HepG2 (cell line): ENCODE data around the gene HYAL1. TPM values are rescaled to one million over a fixed set of nuclear protein-coding genes. Genes with fewer than 3 reads are reported as not detected.

Experiments used
- ATAC-seq: fragments of 200-7000 bp; cut with Tn5 transposase; 3 replicates; pipeline ENCODE4 v1.9.1; 2020; ENCODE audit warnings: mild to moderate bottlenecking, moderate library complexity
- BruUV-seq: library from RNA; stranded (reverse); fragments of 400-500 nt; replicated peaks from 2 replicates; lab custom pipeline; 2021; lab: Mats Ljungman, UMichigan
- CTCF ChIA-PET: fragments of 300-600 bp; formaldehyde crosslinking; extraction: SDS; loops from one replicate; lab custom pipeline; 2021; ENCODE audit warnings: low total read pairs, inconsistent platforms, low intra/inter-chr PET ratio; lab: Yijun Ruan, JAX
- POLR2A ChIA-PET: fragments of 350-600 bp; sonication (Branson Sonifier 250); formaldehyde crosslinking; loops from one replicate; lab custom pipeline; 2020; ENCODE audit warnings: antibody characterized with exemption, inconsistent platforms; lab: Yijun Ruan, JAX
- DNase-seq: peaks from one replicate; pipeline ENCODE4 v3.0.0-alpha.2; 2015; ENCODE audit warnings: low spot score
- FAIRE-seq: peaks from 3 replicates; lab custom pipeline; 2011; peaks lifted over from hg19 to GRCh38; lab: Jason Lieb, UNC
- H2AFZ ChIP-seq: one replicate; pipeline ENCODE4 v1.6.1; 2011; ENCODE audit warnings: low read length, inconsistent platforms
- H3K27ac ChIP-seq: fragments of 300-600 bp; 3 replicates; pipeline ENCODE4 v1.8.0; 2011; ENCODE audit warnings: mixed run types, mild to moderate bottlenecking, mixed read lengths, low read length, inconsistent platforms; ENCODE audit not compliant: insufficient read depth; ENCODE audit errors: extremely low read length
- H3K27me3 ChIP-seq, 2 experiments: fragments of 200-600 bp in 1 of 2; 2 replicates in 1 of 2; 3 replicates in 1 of 2; pipeline versions ENCODE4 v1.6.0 to v1.8.0; 2011; ENCODE audit warnings: low read length in 2 of 2, mild to moderate bottlenecking in 2 of 2, moderate library complexity in 2 of 2, inconsistent platforms in 1 of 2; ENCODE audit not compliant: insufficient read depth in 2 of 2, control insufficient read depth in 1 of 2
- H3K36me3 ChIP-seq, 2 experiments: fragments of 200-600 bp in 1 of 2; replicated peaks in 1 of 2; 2 replicates in 1 of 2; 3 replicates in 1 of 2; pipeline versions ENCODE4 v1.5.1 to v1.8.0; 2011; ENCODE audit warnings: low read length in 2 of 2, inconsistent platforms in 1 of 2; ENCODE audit not compliant: insufficient read depth in 2 of 2, control insufficient read depth in 1 of 2
- H3K4me1 ChIP-seq: 2 replicates; pipeline ENCODE4 v1.5.1; 2012; ENCODE audit warnings: low read length, inconsistent platforms; ENCODE audit not compliant: insufficient read depth
- H3K4me2 ChIP-seq: 2 replicates; pipeline ENCODE4 v1.6.0; 2011; ENCODE audit warnings: low read depth, low read length, inconsistent platforms
- H3K4me3 ChIP-seq, 3 experiments: fragments of 200-600 bp in 1 of 3; sonication (generic), shearing (Covaris generic) in 1 of 3; replicated peaks in 1 of 3; 2 replicates each; pipeline ENCODE4 v1.5.1; 2011 to 2016; ENCODE audit warnings: low read length in 3 of 3, inconsistent platforms in 2 of 3, low read depth in 2 of 3, mild to moderate bottlenecking in 2 of 3, control low read depth in 1 of 3, mixed read lengths in 1 of 3; ENCODE audit not compliant: insufficient read depth in 1 of 3
- H3K79me2 ChIP-seq: one replicate; pipeline ENCODE4 v1.6.1; 2011; ENCODE audit warnings: low read length, inconsistent platforms; ENCODE audit not compliant: insufficient read depth
- H3K9ac ChIP-seq: 2 replicates; pipeline ENCODE4 v1.6.0; 2011; ENCODE audit warnings: mild to moderate bottlenecking, low read depth, low read length, inconsistent platforms; ENCODE audit not compliant: insufficient read depth
- H3K9me3 ChIP-seq: 2 replicates; pipeline ENCODE4 v1.5.1; 2012; ENCODE audit warnings: mild to moderate bottlenecking, low read length
- H4K20me1 ChIP-seq: 2 replicates; pipeline ENCODE4 v1.6.0; 2011; ENCODE audit warnings: inconsistent platforms, mild to moderate bottlenecking, low read length, moderate library complexity; ENCODE audit not compliant: insufficient read depth
- AHDC1 ChIP-seq: sonication (generic); formaldehyde crosslinking; IDR thresholded peaks from 2 replicates; pipeline ENCODE4 v1.5.1; 2020; ENCODE audit warnings: mild to moderate bottlenecking, missing genetic modification reagents, borderline replicate concordance
- ARNT2 ChIP-seq: sonication (generic); formaldehyde crosslinking; IDR thresholded peaks from 2 replicates; pipeline ENCODE4 v1.8.0; 2022; ENCODE audit warnings: mild to moderate bottlenecking, low read depth, missing genetic modification reagents, moderate library complexity
- ATF3 ChIP-seq: sonication (generic); formaldehyde crosslinking; IDR thresholded peaks from 2 replicates; pipeline ENCODE4 v1.4.0; 2020; ENCODE audit warnings: missing genetic modification reagents
- ELF4 ChIP-seq: sonication (generic); formaldehyde crosslinking; IDR thresholded peaks from 2 replicates; pipeline ENCODE4 v1.5.0; 2020; ENCODE audit warnings: missing genetic modification reagents, mild to moderate bottlenecking, moderate library complexity, borderline replicate concordance
- GMEB2 ChIP-seq: IDR thresholded peaks from 2 replicates; pipeline ENCODE4 v1.6.1; 2016; ENCODE audit warnings: missing biosample characterization, missing genetic modification reagents, low read depth
- JARID2 ChIP-seq: sonication (generic); formaldehyde crosslinking; IDR thresholded peaks from 2 replicates; pipeline ENCODE4 v1.8.1; 2023; ENCODE audit warnings: missing genetic modification reagents, inconsistent platforms; ENCODE audit not compliant: insufficient replicate concordance
- LCORL ChIP-seq, 2 experiments: fragments of 450-650 bp in 1 of 2; sonication (generic) in 1 of 2; formaldehyde crosslinking in 1 of 2; IDR thresholded peaks; 2 replicates each; pipeline versions ENCODE4 v1.5.0 to v1.6.1; 2017 to 2020; ENCODE audit warnings: antibody characterized with exemption in 1 of 2, missing genetic modification reagents in 1 of 2
- PHF20 ChIP-seq: sonication (generic); formaldehyde crosslinking; IDR thresholded peaks from 2 replicates; pipeline ENCODE4 v1.5.0; 2020; ENCODE audit warnings: mild to moderate bottlenecking, missing genetic modification reagents
- POGK ChIP-seq: sonication (generic); formaldehyde crosslinking; conservative IDR thresholded peaks from 2 replicates; pipeline ENCODE4 v1.8.0; 2022; ENCODE audit warnings: mild to moderate bottlenecking, moderate library complexity, missing genetic modification reagents
- POGZ ChIP-seq: sonication (generic); formaldehyde crosslinking; IDR thresholded peaks from 2 replicates; pipeline ENCODE4 v1.4.0; 2020; ENCODE audit warnings: mild to moderate bottlenecking, missing genetic modification reagents
- SCMH1 ChIP-seq: sonication (generic); formaldehyde crosslinking; IDR thresholded peaks from 2 replicates; pipeline ENCODE4 v1.9.0; 2021; ENCODE audit warnings: missing genetic modification reagents, mild to moderate bottlenecking, borderline replicate concordance
- SMAD3 ChIP-seq: sonication (generic); formaldehyde crosslinking; IDR thresholded peaks from 2 replicates; pipeline ENCODE4 v1.4.0; 2020; ENCODE audit warnings: missing genetic modification reagents
- SRY ChIP-seq: sonication (generic); formaldehyde crosslinking; IDR thresholded peaks from 2 replicates; pipeline ENCODE4 v1.8.0; 2022; ENCODE audit warnings: mild to moderate bottlenecking, missing genetic modification reagents
- ZFP62 ChIP-seq: sonication (generic); formaldehyde crosslinking; IDR thresholded peaks from 2 replicates; pipeline ENCODE4 v1.4.0; 2020; ENCODE audit warnings: missing genetic modification reagents
- ZIK1 ChIP-seq: sonication (generic); formaldehyde crosslinking; IDR thresholded peaks from 2 replicates; pipeline ENCODE4 v1.5.0; 2020; ENCODE audit warnings: mild to moderate bottlenecking, low read depth, missing genetic modification reagents, borderline replicate concordance
- WGBS: methylation state at CpG from one replicate; pipeline ENCODE4 v1.1.6; 2017; ENCODE audit warnings: low lambda C conversion rate; 5-methylcytosine and 5-hydroxymethylcytosine counted together
- in situ Hi-C: cut with HindIII; loops from 2 replicates; pipeline ENCODE4 v1.10.0; 2017; ENCODE audit warnings: low pct_unique_long_range_greater_than_20kb; ENCODE audit not compliant: extremely low pct_ligation_motif_present
- intact Hi-C: fragments of 100-400 bp; cut with micrococcal nuclease; formaldehyde crosslinking; loops from one replicate; pipeline ENCODE4 v1.10.0; 2022; ENCODE audit not compliant: unreplicated experiment
- polyA plus RNA-seq, 8 experiments: library from polyadenylated mRNA; depleted of rRNA in 3 of 8; stranded (reverse) in 7 of 8; unstranded in 1 of 8; fragments of >200 nt; fragmentation: Illumina TruSeq in 4 of 8; extraction: Trizol in 4 of 8; gene quantifications; 2 replicates each; pipeline versions ENCODE4 v1.2.1 to v1.2.3, GENCODE V29; 2011 to 2016; ENCODE audit warnings: low read depth in 4 of 8, missing spikeins in 1 of 8, mixed read lengths in 1 of 8; ENCODE audit not compliant: insufficient read depth in 1 of 8
- total RNA-seq, 5 experiments: library from RNA; depleted of rRNA; stranded (reverse); fragments of >200 nt; fragmentation: Illumina TruSeq; extraction: Trizol; gene quantifications; 2 replicates each; pipeline ENCODE4 v1.2.3, GENCODE V29; 2016; ENCODE audit warnings: low read depth in 1 of 5

The HYAL1 gene
- total and polyA plus RNA-seq, 2 of the 13 experiments (the other 11 are each of a cell fraction or from before 2014, with no cell fraction given), result 76.5 to 193 TPM

GRCh38 chr3:50331364-50331907 lies 28.1 kb upstream of the HYAL1 start:
- WGBS, result 98% methylated on average over 13 of the region's 19 CpGs
- no peak for FAIRE-seq
- POLR2A ChIA-PET, result no interaction called here
- H3K27ac ChIP-seq, result no peak overlapping the region
- in situ Hi-C loops (no loop called here), intact Hi-C loops (no loop called here)
- H3K9me3 ChIP-seq, result no peaks in the 10 kb centered on the region
- H3K4me2 ChIP-seq, result no peak overlapping the region
- no peak overlapping the region for H3K9ac ChIP-seq
- H3K4me3 ChIP-seq, result no peak overlapping the region
- no peak for DNase-seq
- CTCF ChIA-PET, result no interaction called here
- no TSS peak for BruUV-seq
- no peaks in the 10 kb centered on the region; a peak in 1 of 5 replicates for H3K27me3 ChIP-seq
- no peak overlapping the region for H2AFZ ChIP-seq
- peaks cover 58% of the 10 kb centered on the region for H3K4me1 ChIP-seq
- peaks cover 12% of the 10 kb centered on the region for H4K20me1 ChIP-seq
- H3K36me3 ChIP-seq, result peaks cover 22 to 39% of the 10 kb centered on the region in 2 experiments
- ATAC-seq, result no peak
- peaks cover 55% of the 10 kb centered on the region for H3K79me2 ChIP-seq
- TF ChIP-seq SRY (no peak), PHF20 (CRISPR knock-in tag) (no peak), POGZ (no peak), POGK (no peak), ATF3 (CRISPR knock-in tag) (no peak), SMAD3 (CRISPR knock-in tag) (no peak), ELF4 (no peak), AHDC1 (no peak), ZFP62 (CRISPR knock-in tag) (no peak), SCMH1 (CRISPR knock-in tag) (no peak), ARNT2 (CRISPR knock-in tag) (no peak), ZIK1 (CRISPR knock-in tag) (no peak), GMEB2 (no peak), JARID2 (CRISPR knock-in tag) (no peak), LCORL (IDR thresholded peaks at IDR 0.05) (no peak), LCORL (CRISPR knock-in tag; IDR thresholded peaks at IDR 0.05) (no peak)
